NB4 (cell line): ENCODE results near the gene ADCY1.

Source experiments
- POLR2A ChIP-seq: IDR thresholded peaks from 2 replicates; pipeline ENCODE4 v1.6.1; 2011; ENCODE audit warnings: mild to moderate bottlenecking; ENCODE audit not compliant: insufficient read length; ENCODE audit errors: extremely low read depth
- TF ChIP-seq, protein P1 (sequence below): IDR thresholded peaks from one replicate; pipeline ENCODE4 v1.5.1; 2012; ENCODE audit warnings: low read depth, low read length
- TF ChIP-seq, protein P2 (sequence below): IDR thresholded peaks from 2 replicates; pipeline ENCODE4 v1.6.1; 2011; ENCODE audit warnings: low read depth, low read length

DNA sequence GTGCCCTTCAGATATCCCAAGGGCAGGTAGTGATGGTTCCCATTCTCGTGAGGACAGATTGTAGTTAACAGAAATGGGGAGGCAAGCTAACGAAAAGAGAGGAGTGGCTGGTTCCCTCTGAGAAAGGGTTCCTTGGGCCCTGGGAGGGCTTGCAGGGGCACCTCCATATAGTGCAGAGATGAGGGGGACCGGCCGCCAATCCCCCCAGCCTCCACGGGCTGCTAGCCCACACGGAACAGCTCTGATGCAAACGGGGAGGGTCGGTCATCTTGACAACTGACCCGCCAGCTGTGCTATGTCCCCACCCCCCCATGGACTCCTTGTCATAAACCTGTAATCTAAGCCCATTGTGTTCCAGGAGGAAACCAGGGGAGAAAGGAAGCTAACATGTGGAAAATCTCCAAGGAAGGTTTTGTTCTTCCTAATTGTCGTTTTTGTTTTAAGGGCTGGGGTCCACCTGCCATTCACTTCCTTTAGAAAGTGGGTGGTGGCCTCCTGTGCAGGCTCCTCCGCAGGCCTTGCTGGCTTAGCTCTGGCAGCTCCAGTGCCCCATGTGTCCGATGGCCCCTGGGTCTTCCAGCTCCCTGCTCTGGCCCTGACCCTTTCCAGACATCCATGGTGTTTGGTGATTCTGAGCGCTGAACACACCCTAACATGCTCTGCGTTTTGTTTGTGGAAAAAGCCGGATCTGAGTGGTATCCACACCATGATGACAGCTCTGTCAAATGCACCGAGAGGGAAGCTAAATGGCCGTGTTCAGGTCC is 15.9 kb downstream of the ADCY1 start:
- no peak for TF ChIP-seq POLR2A
- TF ChIP-seq, protein P1, sequence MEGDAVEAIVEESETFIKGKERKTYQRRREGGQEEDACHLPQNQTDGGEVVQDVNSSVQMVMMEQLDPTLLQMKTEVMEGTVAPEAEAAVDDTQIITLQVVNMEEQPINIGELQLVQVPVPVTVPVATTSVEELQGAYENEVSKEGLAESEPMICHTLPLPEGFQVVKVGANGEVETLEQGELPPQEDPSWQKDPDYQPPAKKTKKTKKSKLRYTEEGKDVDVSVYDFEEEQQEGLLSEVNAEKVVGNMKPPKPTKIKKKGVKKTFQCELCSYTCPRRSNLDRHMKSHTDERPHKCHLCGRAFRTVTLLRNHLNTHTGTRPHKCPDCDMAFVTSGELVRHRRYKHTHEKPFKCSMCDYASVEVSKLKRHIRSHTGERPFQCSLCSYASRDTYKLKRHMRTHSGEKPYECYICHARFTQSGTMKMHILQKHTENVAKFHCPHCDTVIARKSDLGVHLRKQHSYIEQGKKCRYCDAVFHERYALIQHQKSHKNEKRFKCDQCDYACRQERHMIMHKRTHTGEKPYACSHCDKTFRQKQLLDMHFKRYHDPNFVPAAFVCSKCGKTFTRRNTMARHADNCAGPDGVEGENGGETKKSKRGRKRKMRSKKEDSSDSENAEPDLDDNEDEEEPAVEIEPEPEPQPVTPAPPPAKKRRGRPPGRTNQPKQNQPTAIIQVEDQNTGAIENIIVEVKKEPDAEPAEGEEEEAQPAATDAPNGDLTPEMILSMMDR, result no peak
- TF ChIP-seq, protein P2, sequence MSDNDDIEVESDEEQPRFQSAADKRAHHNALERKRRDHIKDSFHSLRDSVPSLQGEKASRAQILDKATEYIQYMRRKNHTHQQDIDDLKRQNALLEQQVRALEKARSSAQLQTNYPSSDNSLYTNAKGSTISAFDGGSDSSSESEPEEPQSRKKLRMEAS, result no peak
